ENCODE measurements around the gene TP53I11.

Gene TP53I11

DNA sequence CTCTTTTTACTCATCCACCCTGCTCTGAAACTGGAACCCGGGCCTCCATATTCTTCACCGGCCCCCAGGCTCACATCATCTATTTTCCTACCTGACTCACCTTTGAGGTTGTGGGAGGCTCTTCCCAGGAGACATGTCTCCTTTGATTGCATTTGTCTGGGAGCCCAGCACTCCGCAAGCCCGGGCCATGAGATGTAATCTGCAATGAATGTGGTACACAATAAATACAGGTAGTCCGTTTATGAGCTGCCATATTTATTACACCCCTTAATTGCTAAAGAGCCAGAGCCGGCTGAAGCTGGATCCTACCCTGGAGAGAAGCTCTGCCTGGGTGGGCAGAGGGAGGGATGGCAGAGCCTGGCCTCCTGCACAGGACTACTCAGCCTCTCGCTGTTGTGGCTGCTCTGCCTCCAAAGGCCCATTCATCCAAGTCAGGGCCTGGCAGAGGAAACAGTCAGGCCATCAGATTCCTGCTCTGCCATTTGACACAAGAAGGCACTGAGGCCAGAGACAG, 49.5 kb downstream of the TP53I11 start:
- H3K4me3 ChIP-seq (ENCODE audit: low read depth, low read length), result no peak overlapping the region
- DNase-seq (ENCODE audit: low read depth), result no peak
- TF ChIP-seq, protein P1, sequence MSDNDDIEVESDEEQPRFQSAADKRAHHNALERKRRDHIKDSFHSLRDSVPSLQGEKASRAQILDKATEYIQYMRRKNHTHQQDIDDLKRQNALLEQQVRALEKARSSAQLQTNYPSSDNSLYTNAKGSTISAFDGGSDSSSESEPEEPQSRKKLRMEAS (IDR thresholded peaks at IDR 0.05; ENCODE audit: low read depth, low read length), result no peak
- TF ChIP-seq POLR2A (IDR thresholded peaks at IDR 0.05; ENCODE audit: extremely low read depth, insufficient read length) (no peak), MYC (IDR thresholded peaks at IDR 0.05; ENCODE audit: low read depth, low read length) (no peak)
- TF ChIP-seq, protein P2, sequence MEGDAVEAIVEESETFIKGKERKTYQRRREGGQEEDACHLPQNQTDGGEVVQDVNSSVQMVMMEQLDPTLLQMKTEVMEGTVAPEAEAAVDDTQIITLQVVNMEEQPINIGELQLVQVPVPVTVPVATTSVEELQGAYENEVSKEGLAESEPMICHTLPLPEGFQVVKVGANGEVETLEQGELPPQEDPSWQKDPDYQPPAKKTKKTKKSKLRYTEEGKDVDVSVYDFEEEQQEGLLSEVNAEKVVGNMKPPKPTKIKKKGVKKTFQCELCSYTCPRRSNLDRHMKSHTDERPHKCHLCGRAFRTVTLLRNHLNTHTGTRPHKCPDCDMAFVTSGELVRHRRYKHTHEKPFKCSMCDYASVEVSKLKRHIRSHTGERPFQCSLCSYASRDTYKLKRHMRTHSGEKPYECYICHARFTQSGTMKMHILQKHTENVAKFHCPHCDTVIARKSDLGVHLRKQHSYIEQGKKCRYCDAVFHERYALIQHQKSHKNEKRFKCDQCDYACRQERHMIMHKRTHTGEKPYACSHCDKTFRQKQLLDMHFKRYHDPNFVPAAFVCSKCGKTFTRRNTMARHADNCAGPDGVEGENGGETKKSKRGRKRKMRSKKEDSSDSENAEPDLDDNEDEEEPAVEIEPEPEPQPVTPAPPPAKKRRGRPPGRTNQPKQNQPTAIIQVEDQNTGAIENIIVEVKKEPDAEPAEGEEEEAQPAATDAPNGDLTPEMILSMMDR (IDR thresholded peaks at IDR 0.05; ENCODE audit: low read depth, low read length), result no peak

DNA sequence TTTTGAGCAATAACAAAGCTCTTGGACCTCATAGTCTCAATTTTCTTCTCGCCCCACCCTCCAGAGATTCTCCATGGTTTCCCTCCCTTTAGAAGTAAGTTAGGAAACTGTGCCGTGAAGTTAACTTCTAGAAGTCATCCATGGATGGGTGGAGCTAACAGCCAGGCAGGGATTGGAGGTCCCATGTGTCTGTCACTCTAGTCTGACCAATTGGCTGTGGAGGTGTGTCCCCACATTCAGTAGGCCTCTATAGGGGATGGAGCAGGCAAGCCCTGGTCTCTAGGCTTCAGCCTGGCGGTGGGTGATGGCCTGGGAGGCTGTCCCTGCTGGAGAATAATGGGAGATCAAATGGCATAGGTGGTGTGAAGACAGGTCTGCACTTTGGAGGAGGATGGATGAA, 50.7 kb downstream of the TP53I11 start:
- H3K4me3 ChIP-seq (ENCODE audit: low read depth, low read length), result no peak overlapping the region
- peak; percentile 79 for DNase-seq (ENCODE audit: low read depth)
- TF ChIP-seq, protein P1 (IDR thresholded peaks at IDR 0.05; ENCODE audit: low read depth, low read length), result no peak
- TF ChIP-seq MYC (IDR thresholded peaks at IDR 0.05; ENCODE audit: low read depth, low read length) (no peak), POLR2A (IDR thresholded peaks at IDR 0.05; ENCODE audit: extremely low read depth, insufficient read length) (no peak)
- TF ChIP-seq, protein P2 (IDR thresholded peaks at IDR 0.05; ENCODE audit: low read depth, low read length), result no peak

DNA sequence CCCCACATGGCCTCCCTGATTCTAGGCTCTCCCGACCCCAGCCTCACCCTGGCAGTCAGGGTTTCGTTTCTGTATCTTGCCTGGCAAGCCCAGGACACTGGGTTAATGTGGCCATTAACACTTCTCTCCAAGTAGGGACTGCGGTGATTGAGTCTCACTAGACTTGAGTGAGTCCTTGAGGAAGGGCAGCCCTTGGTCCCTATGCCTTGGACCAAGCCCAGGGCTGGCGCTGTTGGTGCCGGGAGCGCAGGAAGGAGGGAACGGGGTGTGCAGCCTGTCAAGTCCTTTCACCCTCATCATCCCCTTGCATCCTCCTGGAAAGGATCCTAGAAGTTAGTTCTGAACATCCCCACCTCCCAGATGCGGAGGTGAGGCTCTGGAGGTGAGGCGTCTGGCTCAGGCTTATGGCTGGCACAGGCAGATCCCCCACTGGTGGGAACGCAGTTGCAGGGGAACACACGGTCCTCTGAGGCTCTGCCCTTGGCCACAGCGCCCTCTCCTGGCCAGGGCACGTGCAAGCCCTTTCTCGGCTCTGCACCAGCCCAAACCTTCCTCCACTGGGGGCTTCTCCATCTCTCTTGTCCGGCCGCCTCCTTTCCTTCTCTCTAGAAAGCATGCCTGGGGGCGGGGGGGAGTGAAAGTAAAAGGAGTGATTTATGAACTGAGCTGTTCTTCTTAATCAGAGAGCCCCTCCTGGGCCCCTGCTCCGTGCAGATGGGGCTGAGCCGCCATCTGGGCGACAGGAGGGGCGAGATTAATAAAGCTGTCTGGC, 56.7 kb downstream of the TP53I11 start:
- TF ChIP-seq MYC (IDR thresholded peaks at IDR 0.05; ENCODE audit: low read depth, low read length) (peak; percentile 16; the same call in 1 of the 2 replicates), POLR2A (IDR thresholded peaks at IDR 0.05; ENCODE audit: extremely low read depth, insufficient read length) (no peak)
- TF ChIP-seq, protein P1 (IDR thresholded peaks at IDR 0.05; ENCODE audit: low read depth, low read length), result peak; percentile 83
- TF ChIP-seq, protein P2 (IDR thresholded peaks at IDR 0.05; ENCODE audit: low read depth, low read length), result peak; percentile 93
- no peak overlapping the region for H3K4me3 ChIP-seq (ENCODE audit: low read depth, low read length)
- DNase-seq (ENCODE audit: low read depth), result peak; percentile 75

DNA sequence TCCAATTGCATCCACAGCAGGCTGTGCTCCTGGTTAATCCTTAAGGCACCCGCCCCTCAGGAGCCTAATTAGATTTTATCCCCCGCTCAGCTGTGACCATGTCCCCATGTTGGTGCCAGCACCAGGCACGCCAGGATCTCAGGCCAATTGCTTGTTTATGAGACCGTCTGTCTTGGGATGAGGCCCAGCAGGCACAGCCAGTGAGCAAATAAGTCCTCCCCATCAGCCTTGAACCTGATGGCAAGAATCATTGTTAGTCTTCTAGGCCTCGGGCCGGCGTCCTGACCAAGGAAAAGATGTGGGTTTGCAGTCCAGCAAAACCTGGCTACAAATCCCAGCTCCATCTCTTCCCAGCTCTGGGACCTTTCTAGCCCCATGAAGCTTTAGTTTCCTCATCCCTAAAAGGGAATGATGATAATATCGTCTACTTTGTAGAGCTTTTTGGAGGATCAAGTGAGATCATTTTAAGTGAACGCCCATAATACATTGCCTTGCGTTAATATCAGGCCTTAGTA, 57.3 kb downstream of the TP53I11 start:
- no peak for TF ChIP-seq POLR2A (IDR thresholded peaks at IDR 0.05; ENCODE audit: extremely low read depth, insufficient read length)
- TF ChIP-seq, protein P1 (IDR thresholded peaks at IDR 0.05; ENCODE audit: low read depth, low read length), result no peak
- TF ChIP-seq, protein P2 (IDR thresholded peaks at IDR 0.05; ENCODE audit: low read depth, low read length), result no peak
- TF ChIP-seq MYC (IDR thresholded peaks at IDR 0.05; ENCODE audit: low read depth, low read length), result no peak
- no peak overlapping the region for H3K4me3 ChIP-seq (ENCODE audit: low read depth, low read length)
- no peak for DNase-seq (ENCODE audit: low read depth)

DNA sequence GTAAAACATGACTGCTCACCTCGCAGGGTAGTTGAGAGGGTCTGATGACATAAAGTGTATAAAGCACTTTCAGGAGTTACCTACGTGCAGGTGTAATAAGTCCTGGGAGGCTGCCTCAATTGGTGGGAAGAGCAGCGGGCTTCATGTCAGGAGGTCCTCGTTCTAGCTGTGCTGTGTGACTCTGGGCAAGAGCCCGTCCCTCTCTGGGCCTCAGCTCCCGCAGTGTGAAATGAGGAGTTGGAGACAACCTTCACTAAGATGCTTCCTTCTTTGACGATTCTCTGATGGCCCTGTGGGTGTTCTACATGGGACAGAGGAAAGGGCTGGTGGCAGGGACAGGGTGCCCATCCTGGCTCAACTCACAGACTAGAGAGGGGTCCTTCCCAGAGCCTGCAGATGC, 57.8 kb downstream of the TP53I11 start:
- H3K4me3 ChIP-seq (ENCODE audit: low read depth, low read length), result no peak overlapping the region
- TF ChIP-seq, protein P1 (IDR thresholded peaks at IDR 0.05; ENCODE audit: low read depth, low read length), result no peak
- TF ChIP-seq MYC (IDR thresholded peaks at IDR 0.05; ENCODE audit: low read depth, low read length) (no peak), POLR2A (IDR thresholded peaks at IDR 0.05; ENCODE audit: extremely low read depth, insufficient read length) (no peak)
- TF ChIP-seq, protein P2 (IDR thresholded peaks at IDR 0.05; ENCODE audit: low read depth, low read length), result no peak
- no peak for DNase-seq (ENCODE audit: low read depth)

All from NB4 (cell line).